GM03348 (cell line): ENCODE data around the gene GGA3.
"Not testable (repeated sequence)": the region's sequence is repeated elsewhere in the genome, so short reads cannot be mapped to it uniquely, and the experiment has no call there.

ENCODE experiments used
- DNase-seq: peaks from one replicate; pipeline ENCODE4 v3.0.0; 2012; ENCODE audit warnings: low spot score

GGA3 gene

GRCh38 chr17:75272848-75273184 lies 11.4 kb upstream of the GGA3 start:
- DNase-seq: no peak

GRCh38 chr17:75271955-75272847 lies 10.8 kb upstream of the GGA3 start:
- DNase-seq: peak; percentile 76

GRCh38 chr17:75271233-75271954 lies 10.0 kb upstream of the GGA3 start:
- DNase-seq: peak; percentile 97

GRCh38 chr17:75270966-75271232 lies 9.5 kb upstream of the GGA3 start, which contains the start of gene MIF4GD:
Gene MIF4GD (minus strand): TSS chr17:75271231. CDS start chr17:75270195, 1,036 bp downstream.
- no peak for DNase-seq

- peak; percentile 87 for DNase-seq
Measured at GRCh38 chr17:75270218-75270965, 9.0 kb upstream of the GGA3 start.

GRCh38 chr17:75269844-75270217 lies 8.4 kb upstream of the GGA3 start:
- DNase-seq: no peak

GRCh38 chr17:75267411-75268232 lies 6.2 kb upstream of the GGA3 start:
- DNase-seq: no peak

GRCh38 chr17:75267153-75267410 lies 5.7 kb upstream of the GGA3 start:
- DNase-seq: no peak

GRCh38 chr17:75266316-75267152 lies 5.1 kb upstream of the GGA3 start:
- no peak for DNase-seq

GRCh38 chr17:75265614-75266315 lies 4.4 kb upstream of the GGA3 start:
- DNase-seq: no peak

GRCh38 chr17:75263055-75263454 lies 1.6 kb upstream of the GGA3 start:
- no peak for DNase-seq

GRCh38 chr17:75262112-75262606 lies 753 bp upstream of the GGA3 start:
- DNase-seq: no peak

- no peak for DNase-seq
Measured at GRCh38 chr17:75260641-75261335, 618 bp downstream of the GGA3 start.

- not testable (repeated sequence) for DNase-seq
Measured at GRCh38 chr17:75257228-75257627, 4.2 kb downstream of the GGA3 start.

- DNase-seq: not testable (repeated sequence)
Measured at GRCh38 chr17:75255954-75256698, 5.3 kb downstream of the GGA3 start.

- no peak for DNase-seq
Measured at GRCh38 chr17:75252039-75252816, 9.2 kb downstream of the GGA3 start.

- peak; percentile 71 for DNase-seq
Measured at GRCh38 chr17:75250009-75250471, 11.4 kb downstream of the GGA3 start.

- no peak for DNase-seq
Measured at GRCh38 chr17:75249564-75249963, 11.8 kb downstream of the GGA3 start.
